PC-3 (cell line): ENCODE data around the gene MRPL4. TPM values are rescaled to one million over a fixed set of nuclear protein-coding genes. Genes with fewer than 3 reads are reported as not detected.

Source experiments
- ATAC-seq: fragments of 200-7000 bp; cut with Tn5 transposase; 2 replicates; pipeline ENCODE4 v1.9.1; 2020; ENCODE audit warnings: mild to moderate bottlenecking, moderate library complexity
- BruUV-seq: library from RNA; stranded (reverse); fragments of 400-500 nt; replicated peaks from 2 replicates; lab custom pipeline; 2021; lab: Mats Ljungman, UMichigan
- CTCF ChIA-PET: fragments of 300-600 bp; sonication (Branson Sonifier 250); formaldehyde crosslinking; loops from one replicate; lab custom pipeline; 2022; ENCODE audit warnings: antibody characterized with exemption; lab: Charles Lee
- POLR2A ChIA-PET: fragments of 300-600 bp; sonication (Branson Sonifier 250); formaldehyde crosslinking; loops from one replicate; lab custom pipeline; 2022; ENCODE audit warnings: antibody characterized with exemption; ENCODE audit not compliant: unreplicated experiment; lab: Charles Lee
- DNase-seq: peaks from one replicate; pipeline ENCODE4 v3.0.0-alpha.2; 2015
- H2AFZ ChIP-seq: fragments of 300-600 bp; sonication (generic); 2 replicates; pipeline ENCODE4 v1.6.0; 2016; ENCODE audit warnings: antibody characterized with exemption, low read length
- H3F3A ChIP-seq: fragments of 300-600 bp; sonication (generic); one replicate; pipeline ENCODE4 v1.6.0; 2017; ENCODE audit warnings: antibody characterized with exemption, low read length, control low read depth, mild to moderate bottlenecking; ENCODE audit not compliant: unreplicated experiment
- H3K27ac ChIP-seq: fragments of 300-600 bp; sonication (generic); 2 replicates; pipeline ENCODE4 v1.5.1; 2016; ENCODE audit warnings: mild to moderate bottlenecking, low read length
- H3K27me3 ChIP-seq: fragments of 300-600 bp; sonication (generic); 2 replicates; pipeline ENCODE4 v1.6.1; 2016; ENCODE audit warnings: low read length, mixed read lengths
- H3K36me3 ChIP-seq: fragments of 300-600 bp; sonication (generic); 2 replicates; pipeline ENCODE4 v1.6.1; 2016; ENCODE audit warnings: low read depth, mixed run types, low read length, mixed read lengths
- H3K4me1 ChIP-seq: fragments of 300-600 bp; sonication (generic); 2 replicates; pipeline ENCODE4 v1.5.1; 2016; ENCODE audit warnings: low read length; ENCODE audit not compliant: insufficient read depth
- H3K4me2 ChIP-seq: fragments of 300-600 bp; sonication (generic); 2 replicates; pipeline ENCODE4 v1.6.0; 2016; ENCODE audit warnings: low read length
- H3K4me3 ChIP-seq: fragments of 300-600 bp; sonication (generic); 2 replicates; pipeline ENCODE4 v1.5.1; 2016; ENCODE audit warnings: mild to moderate bottlenecking, low read length, mixed read lengths
- H3K79me2 ChIP-seq: fragments of 300-600 bp; sonication (generic); 2 replicates; pipeline ENCODE4 v1.6.1; 2017; ENCODE audit warnings: low read length, mixed read lengths
- H3K9ac ChIP-seq: fragments of 300-600 bp; sonication (generic); 2 replicates; pipeline ENCODE4 v1.6.0; 2016; ENCODE audit warnings: mild to moderate bottlenecking, low read length
- H3K9me2 ChIP-seq: fragments of 300-600 bp; sonication (generic); replicated peaks from 2 replicates; pipeline ENCODE4 v1.6.1; 2016; ENCODE audit warnings: mixed run types, low read length, mixed read lengths
- H3K9me3 ChIP-seq: fragments of 300-600 bp; sonication (generic); 2 replicates; pipeline ENCODE4 v1.6.1; 2016; ENCODE audit warnings: low read length, mixed read lengths
- H4K20me1 ChIP-seq: fragments of 300-600 bp; sonication (generic); 2 replicates; pipeline ENCODE4 v1.6.1; 2016; ENCODE audit warnings: low read length, mixed read lengths
- EZH2 ChIP-seq: fragments of 300-600 bp; sonication (generic); IDR thresholded peaks from one replicate; pipeline ENCODE4 v1.6.1; 2017; ENCODE audit warnings: antibody characterized with exemption, mild to moderate bottlenecking, low read length; ENCODE audit not compliant: unreplicated experiment
- EZH2phosphoT487 ChIP-seq: fragments of 300-600 bp; sonication (generic); IDR thresholded peaks from 2 replicates; pipeline ENCODE4 v1.6.1; 2018; ENCODE audit warnings: mild to moderate bottlenecking, antibody characterized with exemption, low read length, borderline replicate concordance
- intact Hi-C: fragments of 100-400 bp; cut with micrococcal nuclease; formaldehyde crosslinking; loops from 2 replicates; pipeline ENCODE4 v1.9.0; 2023
- total RNA-seq: library from RNA; depleted of rRNA; stranded (reverse); fragments of >200 nt; gene quantifications from 2 replicates; pipeline ENCODE4 v1.2.3, GENCODE V29; 2014
- TF ChIP-seq, protein P1 (sequence below): fragments of 300-600 bp; sonication (generic); conservative IDR thresholded peaks from 2 replicates; pipeline ENCODE4 v1.5.1; 2017; ENCODE audit warnings: antibody characterized with exemption, low read depth, mild to moderate bottlenecking, low read length

Gene MRPL4
- total RNA-seq, 1 experiment from 2014 or later: 336 TPM

DNA sequence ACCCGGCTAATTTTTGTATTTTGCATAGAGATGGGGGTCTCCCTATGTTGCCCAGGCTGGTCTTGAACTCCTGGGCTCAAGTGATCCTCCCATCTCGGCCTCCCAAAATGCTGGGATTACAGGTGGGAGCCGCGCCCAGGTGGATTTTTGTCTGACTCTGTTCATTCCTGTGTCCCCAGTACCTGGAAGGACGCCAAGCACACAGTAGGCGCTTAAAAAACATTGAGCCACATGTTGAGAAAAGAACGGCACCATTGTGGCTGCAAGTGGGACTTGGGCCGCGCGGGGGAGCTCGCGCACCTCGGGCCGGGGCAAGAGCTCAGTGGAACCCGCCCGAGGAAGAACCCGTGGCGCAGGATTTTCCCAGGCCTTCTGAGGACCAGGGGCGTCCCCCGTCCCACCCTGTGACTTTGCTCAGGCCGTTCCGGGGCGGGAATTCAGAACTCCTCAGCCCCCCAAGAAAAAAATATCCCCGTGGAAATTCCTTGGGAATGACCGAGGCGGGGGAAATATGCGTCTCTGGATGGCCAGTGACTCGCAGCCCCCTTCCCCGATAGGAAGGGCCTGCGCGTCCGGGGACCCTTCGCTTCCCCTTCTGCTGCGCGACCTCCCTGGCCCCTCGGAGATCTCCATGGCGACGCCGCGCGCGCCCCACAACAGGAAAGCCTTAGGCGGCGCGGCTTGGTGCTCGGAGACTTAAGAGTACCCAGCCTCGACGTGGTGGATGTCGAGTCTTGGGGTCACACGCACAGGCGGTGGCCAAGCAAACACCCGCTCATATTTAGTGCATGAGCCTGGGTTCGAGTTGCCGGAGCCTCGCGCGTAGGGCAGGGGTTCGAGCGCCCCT, 17.5 kb downstream of the MRPL4 start:
- Histone ChIP-seq H3K4me1 (peaks cover 23% of the 10 kb centered on the region), H3K4me2 (peak overlapping the region; percentile 92), H4K20me1 (no peaks in the 10 kb centered on the region), H2AFZ (peak overlapping the region; percentile 93), H3K27me3 (no peaks in the 10 kb centered on the region), H3K79me2 (no peaks in the 10 kb centered on the region), H3F3A (no peaks in the 10 kb centered on the region), H3K9me2 (no peaks in the 10 kb centered on the region), H3K9ac (no peak overlapping the region; the same call in 1 of the 2 replicates), H3K9me3 (no peaks in the 10 kb centered on the region), H3K4me3 (peak overlapping the region; percentile 64), H3K36me3 (no peaks in the 10 kb centered on the region), H3K27ac (no peak overlapping the region)
- no peak for TF ChIP-seq EZH2phosphoT487
- TF ChIP-seq, protein P1, sequence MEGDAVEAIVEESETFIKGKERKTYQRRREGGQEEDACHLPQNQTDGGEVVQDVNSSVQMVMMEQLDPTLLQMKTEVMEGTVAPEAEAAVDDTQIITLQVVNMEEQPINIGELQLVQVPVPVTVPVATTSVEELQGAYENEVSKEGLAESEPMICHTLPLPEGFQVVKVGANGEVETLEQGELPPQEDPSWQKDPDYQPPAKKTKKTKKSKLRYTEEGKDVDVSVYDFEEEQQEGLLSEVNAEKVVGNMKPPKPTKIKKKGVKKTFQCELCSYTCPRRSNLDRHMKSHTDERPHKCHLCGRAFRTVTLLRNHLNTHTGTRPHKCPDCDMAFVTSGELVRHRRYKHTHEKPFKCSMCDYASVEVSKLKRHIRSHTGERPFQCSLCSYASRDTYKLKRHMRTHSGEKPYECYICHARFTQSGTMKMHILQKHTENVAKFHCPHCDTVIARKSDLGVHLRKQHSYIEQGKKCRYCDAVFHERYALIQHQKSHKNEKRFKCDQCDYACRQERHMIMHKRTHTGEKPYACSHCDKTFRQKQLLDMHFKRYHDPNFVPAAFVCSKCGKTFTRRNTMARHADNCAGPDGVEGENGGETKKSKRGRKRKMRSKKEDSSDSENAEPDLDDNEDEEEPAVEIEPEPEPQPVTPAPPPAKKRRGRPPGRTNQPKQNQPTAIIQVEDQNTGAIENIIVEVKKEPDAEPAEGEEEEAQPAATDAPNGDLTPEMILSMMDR: peak; percentile 95
- ATAC-seq (peak; percentile 70), DNase-seq (peak; percentile 88)
- intact Hi-C loops: loop anchor here (1.0 kb wide), 2 partner anchors 66 to 120 kb away; no protein-coding TSS in a partner anchor
- ChIA-PET POLR2A (interaction anchor here (1.1 to 1.5 kb wide), 2 partner anchors 22 to 65 kb away, joined by 6 to 9 read pairs; no protein-coding TSS in a partner anchor), CTCF (interaction anchor here (0.6 to 3.2 kb wide), 13 partner anchors 10 to 149 kb away, joined by 3 to 62 read pairs (median 5); partner anchors contain the start of genes ICAM5, RAVER1 and TYK2)
- BruUV-seq: no TSS peak

DNA sequence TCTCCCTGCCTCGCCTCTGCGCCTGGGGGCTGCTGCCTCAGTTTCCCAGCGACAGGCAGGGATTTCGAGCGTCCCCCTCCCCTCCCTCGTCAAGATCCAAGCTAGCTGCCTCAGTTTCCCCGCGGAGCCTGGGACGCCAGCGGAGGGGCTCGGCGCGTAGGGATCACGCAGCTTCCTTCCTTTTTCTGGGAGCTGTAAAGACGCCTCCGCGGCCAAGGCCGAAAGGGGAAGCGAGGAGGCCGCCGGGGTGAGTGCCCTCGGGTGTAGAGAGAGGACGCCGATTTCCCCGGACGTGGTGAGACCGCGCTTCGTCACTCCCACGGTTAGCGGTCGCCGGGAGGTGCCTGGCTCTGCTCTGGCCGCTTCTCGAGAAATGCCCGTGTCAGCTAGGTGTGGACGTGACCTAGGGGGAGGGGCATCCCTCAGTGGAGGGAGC, 18.2 kb downstream of the MRPL4 start:
- no peaks in the 10 kb centered on the region for H3K79me2 ChIP-seq
- H3F3A ChIP-seq: no peaks in the 10 kb centered on the region
- ChIA-PET CTCF (interaction anchor here (0.8 to 3.2 kb wide), 6 partner anchors 10 to 121 kb away, joined by 3 to 62 read pairs (median 14); partner anchors contain the start of gene RAVER1), POLR2A (interaction anchor here (0.7 to 1.5 kb wide), 3 partner anchors 22 to 156 kb away, joined by 4 to 9 read pairs (median 6); no protein-coding TSS in a partner anchor)
- H3K27ac ChIP-seq: no peak overlapping the region
- no peak for DNase-seq
- no peaks in the 10 kb centered on the region for H3K9me3 ChIP-seq
- H4K20me1 ChIP-seq: no peaks in the 10 kb centered on the region
- no peaks in the 10 kb centered on the region for H3K27me3 ChIP-seq
- peak overlapping the region; percentile 92 for H3K4me2 ChIP-seq
- intact Hi-C loops: no loop called here
- no TSS peak for BruUV-seq
- ATAC-seq: peak; percentile 54
- no peaks in the 10 kb centered on the region for H3K36me3 ChIP-seq
- peak overlapping the region; percentile 44 for H3K9ac ChIP-seq
- H3K4me3 ChIP-seq: peak overlapping the region; percentile 64
- H3K4me1 ChIP-seq: peaks cover 23% of the 10 kb centered on the region
- TF ChIP-seq EZH2phosphoT487 (no peak), EZH2 (no peak)
- TF ChIP-seq, protein P1: no peak
- H3K9me2 ChIP-seq: no peaks in the 10 kb centered on the region
- peak overlapping the region; percentile 93 for H2AFZ ChIP-seq
